ENCODE measurements around the gene FLNC. TPM values are rescaled to one million over a fixed set of nuclear protein-coding genes. Genes with fewer than 3 reads are reported as not detected.

The FLNC gene, protein sequence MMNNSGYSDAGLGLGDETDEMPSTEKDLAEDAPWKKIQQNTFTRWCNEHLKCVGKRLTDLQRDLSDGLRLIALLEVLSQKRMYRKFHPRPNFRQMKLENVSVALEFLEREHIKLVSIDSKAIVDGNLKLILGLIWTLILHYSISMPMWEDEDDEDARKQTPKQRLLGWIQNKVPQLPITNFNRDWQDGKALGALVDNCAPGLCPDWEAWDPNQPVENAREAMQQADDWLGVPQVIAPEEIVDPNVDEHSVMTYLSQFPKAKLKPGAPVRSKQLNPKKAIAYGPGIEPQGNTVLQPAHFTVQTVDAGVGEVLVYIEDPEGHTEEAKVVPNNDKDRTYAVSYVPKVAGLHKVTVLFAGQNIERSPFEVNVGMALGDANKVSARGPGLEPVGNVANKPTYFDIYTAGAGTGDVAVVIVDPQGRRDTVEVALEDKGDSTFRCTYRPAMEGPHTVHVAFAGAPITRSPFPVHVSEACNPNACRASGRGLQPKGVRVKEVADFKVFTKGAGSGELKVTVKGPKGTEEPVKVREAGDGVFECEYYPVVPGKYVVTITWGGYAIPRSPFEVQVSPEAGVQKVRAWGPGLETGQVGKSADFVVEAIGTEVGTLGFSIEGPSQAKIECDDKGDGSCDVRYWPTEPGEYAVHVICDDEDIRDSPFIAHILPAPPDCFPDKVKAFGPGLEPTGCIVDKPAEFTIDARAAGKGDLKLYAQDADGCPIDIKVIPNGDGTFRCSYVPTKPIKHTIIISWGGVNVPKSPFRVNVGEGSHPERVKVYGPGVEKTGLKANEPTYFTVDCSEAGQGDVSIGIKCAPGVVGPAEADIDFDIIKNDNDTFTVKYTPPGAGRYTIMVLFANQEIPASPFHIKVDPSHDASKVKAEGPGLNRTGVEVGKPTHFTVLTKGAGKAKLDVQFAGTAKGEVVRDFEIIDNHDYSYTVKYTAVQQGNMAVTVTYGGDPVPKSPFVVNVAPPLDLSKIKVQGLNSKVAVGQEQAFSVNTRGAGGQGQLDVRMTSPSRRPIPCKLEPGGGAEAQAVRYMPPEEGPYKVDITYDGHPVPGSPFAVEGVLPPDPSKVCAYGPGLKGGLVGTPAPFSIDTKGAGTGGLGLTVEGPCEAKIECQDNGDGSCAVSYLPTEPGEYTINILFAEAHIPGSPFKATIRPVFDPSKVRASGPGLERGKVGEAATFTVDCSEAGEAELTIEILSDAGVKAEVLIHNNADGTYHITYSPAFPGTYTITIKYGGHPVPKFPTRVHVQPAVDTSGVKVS (N-terminal part only)
- total RNA-seq = 130 and 133 TPM in 2 replicates

DNA sequence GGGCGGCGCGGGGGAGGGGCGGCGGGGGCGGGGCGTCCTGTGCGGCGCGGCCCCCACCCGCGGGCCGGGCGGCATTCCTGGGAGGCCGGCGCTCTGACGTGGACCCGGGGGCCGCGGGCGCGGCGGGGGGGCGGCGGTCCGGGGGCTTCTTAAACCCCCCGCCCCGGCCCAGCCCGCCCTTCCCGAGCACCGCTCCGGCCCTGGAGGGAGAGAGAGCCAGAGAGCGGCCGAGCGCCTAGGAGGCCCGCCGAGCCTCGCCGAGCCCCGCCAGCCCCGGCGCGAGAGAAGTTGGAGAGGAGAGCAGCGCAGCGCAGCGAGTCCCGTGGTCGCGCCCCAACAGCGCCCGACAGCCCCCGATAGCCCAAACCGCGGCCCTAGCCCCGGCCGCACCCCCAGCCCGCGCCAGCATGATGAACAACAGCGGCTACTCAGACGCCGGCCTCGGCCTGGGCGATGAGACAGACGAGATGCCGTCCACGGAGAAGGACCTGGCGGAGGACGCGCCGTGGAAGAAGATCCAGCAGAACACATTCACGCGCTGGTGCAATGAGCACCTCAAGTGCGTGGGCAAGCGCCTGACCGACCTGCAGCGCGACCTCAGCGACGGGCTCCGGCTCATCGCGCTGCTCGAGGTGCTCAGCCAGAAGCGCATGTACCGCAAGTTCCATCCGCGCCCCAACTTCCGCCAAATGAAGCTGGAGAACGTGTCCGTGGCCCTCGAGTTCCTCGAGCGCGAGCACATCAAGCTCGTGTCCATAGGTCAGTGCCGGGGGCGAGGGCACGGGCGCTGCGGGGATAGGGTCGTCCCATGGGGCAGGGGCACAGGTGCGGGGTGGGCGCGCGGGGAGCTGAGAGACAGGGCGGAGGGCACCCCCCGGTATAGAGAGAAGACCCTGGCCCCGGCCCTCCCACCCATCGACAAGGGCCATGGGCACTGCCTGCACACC, at the start of gene FLNC:
Gene FLNC (plus strand): TSS at position 176 of the 947 bp plus-strand sequence. CDS start 232 bp downstream, at position 408.
- peak; percentile 40 to 82 for DNase-seq (ENCODE audit: low read depth in 2 of 2)

DNA sequence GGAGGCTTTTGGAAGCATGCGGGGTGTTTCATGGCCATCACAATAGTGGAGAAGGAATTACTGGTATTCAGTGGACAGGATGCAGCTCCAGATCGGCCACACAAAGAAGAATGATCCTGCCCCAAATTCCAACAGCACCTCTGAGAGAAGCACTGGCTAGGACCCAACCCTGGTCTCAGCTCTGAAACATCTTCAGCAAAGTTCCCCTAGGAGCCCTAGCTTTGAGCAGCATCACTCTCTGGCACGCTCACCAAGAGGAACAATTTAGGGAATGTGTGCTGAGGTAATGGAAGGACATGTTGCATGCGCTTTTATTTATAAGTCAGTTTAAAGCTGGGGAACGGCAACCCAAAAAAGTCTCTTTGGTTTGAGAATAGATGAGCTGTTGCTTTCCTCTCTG, 49.1 kb upstream of the FLNC start:
- no peak for DNase-seq (ENCODE audit: low read depth in 2 of 2)

DNA sequence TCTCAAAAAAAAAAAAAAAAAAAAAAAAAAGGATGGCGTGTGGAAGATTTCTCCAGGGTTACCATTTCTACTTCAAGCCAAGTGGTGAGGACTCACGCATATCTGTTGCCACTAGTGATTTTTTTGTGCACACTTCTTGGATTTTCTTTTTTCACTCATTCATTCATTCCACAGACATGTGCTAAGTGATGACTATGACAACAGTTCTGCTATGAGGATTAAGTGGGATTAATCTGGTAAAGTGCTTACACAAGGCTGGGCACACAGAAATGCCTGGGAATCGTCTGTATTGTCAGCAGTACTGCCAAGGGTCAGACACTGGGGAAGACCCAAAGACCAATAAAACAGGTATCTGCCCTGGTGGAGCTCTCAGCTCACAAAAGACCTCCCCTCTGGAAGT, 48.4 kb upstream of the FLNC start:
- no peak for DNase-seq (ENCODE audit: low read depth in 2 of 2)

DNA sequence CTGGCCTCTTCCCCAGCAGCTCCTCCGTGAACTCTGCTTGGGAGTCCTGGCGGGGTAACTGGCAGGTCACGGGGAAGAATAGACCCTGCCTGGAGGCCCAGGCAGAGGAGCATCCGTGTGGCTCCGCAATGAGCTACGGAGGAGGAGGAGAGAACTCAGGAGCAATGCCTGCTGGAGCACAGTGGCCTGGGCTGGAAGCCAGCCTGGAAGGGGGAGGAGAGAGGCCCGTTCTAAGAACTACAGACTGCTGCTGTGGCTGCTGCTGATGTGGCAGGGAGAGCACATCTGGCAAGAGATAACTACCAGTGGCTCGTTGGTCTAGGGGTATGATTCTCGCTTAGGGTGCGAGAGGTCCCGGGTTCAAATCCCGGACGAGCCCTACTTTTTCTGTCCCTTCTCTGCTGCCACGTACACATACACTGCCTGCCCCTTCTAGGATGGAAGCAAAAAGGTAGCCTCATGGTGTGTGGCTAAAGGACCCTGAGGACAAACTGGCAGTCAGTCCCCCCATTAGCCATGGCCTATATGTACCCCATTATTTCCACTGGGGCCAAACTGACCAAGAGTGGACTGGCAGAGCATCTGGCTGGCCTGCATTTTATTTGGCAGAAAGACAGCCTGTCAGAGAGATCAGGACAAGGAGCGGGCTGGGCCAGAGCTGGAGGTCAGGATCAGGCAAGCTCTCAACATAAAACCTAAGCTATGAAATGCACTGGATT, 46.9 kb upstream of the FLNC start:
- peak in 1 of 2 donors; percentile 21 for DNase-seq (ENCODE audit: low read depth in 2 of 2)

DNA sequence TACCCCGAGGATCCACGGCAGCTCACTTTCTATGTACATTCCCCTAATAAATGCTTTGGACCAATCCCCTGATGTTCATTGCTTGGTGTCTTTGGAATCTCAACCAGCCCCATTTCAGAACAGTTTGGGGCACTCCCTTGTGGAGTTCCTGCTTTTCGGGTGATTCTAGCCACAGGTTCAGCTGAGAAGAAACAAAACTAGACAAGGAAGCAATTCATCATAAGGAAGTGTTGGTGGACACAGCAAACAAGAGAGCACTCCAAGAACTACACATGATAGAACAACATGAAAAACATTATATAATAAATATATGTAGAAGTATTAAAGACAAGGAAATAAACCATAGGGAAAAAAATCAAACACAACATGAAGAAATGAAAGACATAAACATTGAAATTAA, 44.5 kb upstream of the FLNC start:
- no peak for DNase-seq (ENCODE audit: low read depth in 2 of 2)

DNA sequence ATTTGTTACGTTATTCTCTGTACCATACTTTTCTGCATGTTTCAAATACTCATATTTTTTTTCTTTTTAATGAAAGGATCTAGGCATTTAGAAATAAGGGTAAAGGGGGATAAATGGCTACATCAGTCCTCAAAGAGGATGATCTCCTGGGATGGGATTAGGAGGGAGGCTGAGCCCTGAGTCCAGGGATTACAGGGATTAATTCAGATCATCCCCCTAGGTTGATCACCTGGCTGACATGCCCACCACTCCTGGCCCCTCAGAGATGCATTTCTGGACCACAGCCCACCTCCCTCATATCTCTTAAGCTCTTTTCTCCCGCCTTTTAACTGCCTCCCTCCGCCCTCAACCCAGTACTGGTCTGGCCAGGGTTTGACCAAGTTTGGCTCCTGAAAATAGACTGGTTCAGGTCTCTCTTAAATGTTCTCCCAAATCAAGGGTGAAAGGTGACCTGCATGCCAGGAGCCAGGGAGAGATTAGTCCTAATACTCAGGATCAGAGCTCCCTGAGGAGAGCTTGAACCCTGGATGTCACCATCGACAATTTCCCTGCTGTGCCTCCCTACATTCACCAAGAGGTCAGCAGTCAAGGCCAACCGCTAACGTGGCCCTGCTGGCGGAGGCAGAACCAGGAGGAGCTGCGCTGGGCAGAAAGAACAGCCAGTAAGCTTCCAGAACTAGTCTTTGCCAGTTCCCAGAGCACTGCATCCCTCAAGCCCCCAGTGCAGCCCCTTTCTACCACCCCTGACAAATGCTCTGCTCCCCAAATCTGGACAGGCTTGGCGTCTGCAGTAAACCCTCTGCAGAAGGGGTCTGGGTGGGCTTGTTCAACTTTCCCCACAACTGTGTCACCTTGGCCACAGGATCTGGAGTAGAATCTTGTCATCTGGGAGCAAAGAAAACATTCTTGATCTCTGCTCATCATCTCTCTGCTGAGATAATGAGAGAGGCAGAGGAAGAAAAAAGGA, 41.5 kb upstream of the FLNC start:
- no peak for DNase-seq (ENCODE audit: low read depth in 2 of 2)

DNA sequence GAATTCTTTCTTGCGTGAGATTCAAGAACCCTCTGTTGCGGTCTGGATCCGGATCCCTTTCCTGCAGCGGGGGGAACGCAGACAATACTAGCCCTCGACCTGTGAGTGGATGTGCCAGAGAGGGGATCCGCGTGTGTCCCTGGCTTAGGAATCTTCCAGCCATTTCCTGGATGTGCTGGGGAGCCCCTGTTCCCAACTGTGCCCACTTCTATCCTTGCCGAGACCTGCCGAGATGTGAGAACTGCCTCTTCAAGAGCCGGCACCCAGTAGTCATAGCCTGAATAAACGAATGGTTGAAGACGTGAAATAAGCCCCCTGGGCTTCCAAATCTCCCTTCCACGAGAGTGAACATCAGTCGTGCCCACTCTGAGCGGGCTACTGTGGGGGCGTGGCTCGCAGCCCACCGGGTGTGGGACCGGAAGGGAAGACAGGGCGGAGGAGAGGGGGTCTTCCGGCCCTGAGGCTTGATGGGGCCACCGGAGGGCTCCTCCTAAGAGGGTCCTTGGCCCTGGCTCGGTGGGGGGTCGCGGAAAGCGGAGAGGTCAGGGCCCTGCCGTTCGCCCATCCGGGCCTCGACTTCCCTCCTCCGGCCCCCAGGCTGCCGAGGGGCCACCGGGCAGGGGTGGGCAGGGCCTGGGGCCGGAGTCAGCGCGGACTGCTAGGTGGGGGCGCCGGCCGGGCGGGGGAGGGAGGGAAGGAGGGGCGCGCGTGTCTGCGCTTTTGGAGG, 39.7 kb upstream of the FLNC start:
- DNase-seq (ENCODE audit: low read depth in 2 of 2) = no peak

DNA sequence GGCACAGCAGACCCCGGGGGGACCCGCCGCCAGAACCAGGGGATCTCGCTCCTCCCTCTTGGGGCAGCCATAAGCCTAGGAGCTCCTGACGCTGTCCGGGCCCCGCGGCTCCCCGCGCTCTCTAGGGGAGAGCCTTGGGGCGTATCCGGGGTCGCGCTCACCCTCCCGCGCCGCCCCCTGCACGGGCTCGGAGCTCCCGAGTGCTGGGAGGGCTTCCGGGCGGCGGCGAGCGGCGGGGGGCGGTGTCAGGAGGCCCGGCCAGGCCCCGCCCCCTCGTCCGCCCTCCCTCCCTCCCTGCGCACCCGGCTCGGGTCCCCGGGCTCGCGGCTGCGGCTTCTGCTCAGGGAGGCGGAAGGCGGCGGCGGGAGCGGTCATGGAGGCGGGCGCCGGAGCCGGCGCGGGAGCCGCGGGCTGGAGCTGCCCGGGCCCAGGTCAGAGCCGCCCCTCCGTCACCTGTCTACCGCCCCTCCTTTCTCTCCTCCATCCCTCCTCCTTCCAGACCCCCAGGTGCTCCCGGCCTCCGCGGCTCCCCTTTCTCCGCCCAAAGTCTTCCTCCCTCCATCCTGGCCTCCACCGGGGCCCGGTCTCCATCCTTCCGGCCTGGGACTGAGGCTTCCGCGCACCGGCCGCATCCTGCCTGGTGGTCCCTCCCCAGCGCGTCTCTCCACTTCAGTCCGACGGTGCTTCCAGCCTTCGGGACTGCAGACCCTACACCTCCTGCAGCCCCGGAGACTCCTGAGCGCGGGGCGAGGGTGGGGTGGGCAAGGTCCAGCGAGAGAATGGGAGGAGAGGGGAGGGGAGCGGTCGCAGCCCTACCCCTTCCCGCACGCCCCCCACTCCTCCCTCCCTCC, 38.9 kb upstream of the FLNC start, which contains the start of gene CCDC136:
Gene CCDC136 (plus strand): TSS at position 848 of the 851 bp plus-strand sequence. CDS start 444 bp downstream, outside the sequence.
- peak in 1 of 2 donors; percentile 52 for DNase-seq (ENCODE audit: low read depth in 2 of 2)

DNA sequence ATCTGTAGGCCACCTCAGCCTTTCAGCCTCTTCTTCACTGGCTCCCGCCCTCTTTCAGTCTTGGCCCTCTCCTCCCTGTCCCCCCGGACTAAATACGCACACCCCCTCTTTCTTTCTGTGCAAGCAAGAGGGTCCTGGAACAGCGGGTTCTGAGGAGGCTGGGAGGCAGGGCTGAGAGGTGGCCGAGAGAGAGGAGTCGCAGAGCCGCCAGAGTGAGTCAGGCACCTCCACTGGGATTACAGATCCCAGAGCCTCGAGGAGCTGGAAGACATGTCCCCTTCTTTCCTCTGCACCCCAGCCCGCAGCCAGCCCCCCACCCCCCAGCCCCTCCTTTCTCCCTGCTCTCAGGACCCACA, 38.3 kb upstream of the FLNC start:
- no peak for DNase-seq (ENCODE audit: low read depth in 2 of 2)

DNA sequence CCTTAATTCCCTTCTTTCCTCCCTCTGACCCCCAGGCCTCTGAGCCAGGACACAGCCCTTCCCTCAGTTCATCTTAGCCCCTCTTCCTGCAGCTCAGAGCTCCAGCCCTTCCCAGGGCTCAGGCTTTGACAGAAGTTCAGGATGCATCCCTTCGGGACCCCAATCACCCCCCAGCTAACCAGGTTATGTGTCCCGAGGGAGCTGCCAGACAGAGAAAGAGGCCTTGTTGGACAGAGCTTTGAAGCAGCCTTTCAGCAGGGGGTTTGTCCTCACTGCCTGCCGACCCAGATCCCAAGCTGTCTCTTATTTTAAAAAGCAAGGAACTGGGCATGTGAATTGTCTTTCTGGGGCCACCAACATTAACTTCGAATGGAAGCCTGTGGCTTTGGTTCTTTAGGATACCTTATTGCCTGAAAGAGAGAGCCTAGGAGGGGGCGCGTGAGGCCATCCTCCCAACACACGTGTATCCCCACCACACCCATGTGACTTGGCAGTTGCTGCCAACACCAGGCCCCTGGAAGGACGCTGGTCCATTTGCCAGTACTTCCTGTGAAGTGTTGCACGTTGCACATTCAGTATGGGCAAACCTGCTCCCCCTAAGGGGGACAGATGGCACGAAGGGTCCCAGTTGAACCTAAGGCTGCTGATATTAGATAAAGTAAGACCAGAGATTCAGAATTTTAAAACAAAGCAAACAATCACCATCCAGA, 37.6 kb upstream of the FLNC start:
- DNase-seq (ENCODE audit: low read depth in 2 of 2) = no peak

DNA sequence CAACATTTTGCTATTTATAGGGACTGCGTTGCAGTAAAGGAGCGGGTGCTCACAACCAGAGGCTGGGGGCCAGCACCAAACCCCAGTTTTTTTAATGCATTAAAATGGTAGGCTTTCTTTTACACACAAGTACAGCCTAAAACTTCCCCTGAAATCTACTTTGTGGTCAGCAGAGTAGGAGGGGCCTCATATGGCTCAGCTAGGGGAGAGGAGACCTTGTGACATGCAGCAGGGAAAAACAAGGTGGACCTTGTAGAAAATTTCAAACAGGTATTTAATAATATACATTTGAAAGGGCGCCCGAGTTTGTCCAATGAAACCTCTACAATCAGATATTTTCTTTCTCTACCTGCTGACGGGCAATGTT, 37.0 kb upstream of the FLNC start:
- no peak for DNase-seq (ENCODE audit: low read depth in 2 of 2)

DNA sequence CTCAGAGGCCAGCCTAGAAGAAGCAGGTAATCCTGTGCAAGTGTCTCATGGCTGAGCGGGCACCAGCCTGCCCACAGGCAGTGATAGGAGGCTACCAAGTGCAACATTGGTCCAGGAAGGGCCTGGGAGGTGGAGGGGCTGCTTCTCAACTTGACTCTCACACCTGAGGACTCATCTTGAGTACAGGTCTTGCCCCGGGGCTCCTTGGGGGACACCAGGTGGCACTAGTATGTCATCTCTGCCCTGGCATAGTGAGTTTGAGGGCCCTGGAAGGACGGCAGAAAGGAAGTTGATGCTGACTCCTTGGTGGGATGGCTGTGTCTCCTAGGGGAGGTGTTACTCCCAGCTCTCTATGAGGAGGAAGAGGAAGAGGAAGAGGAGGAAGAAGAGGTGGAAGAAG, 36.2 kb upstream of the FLNC start:
- DNase-seq (ENCODE audit: low read depth in 2 of 2) = no peak

DNA sequence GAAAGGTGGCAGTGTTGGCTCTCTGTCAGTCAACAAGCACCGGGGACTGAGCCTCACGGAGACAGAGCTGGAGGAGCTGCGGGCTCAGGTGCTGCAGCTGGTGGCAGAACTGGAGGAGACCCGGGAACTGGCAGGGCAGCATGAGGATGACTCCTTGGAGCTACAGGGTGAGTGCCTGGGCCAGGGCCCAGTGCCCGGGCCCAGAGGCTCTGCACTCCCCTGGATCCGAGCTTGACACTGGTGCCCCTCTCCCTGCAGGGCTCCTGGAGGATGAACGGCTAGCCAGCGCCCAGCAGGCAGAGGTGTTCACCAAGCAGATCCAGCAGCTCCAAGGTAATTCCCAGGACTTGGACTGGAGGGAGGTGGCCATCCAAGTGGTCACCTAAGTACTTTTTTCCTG, 35.8 kb upstream of the FLNC start:
- DNase-seq (ENCODE audit: low read depth in 2 of 2) = no peak

DNA sequence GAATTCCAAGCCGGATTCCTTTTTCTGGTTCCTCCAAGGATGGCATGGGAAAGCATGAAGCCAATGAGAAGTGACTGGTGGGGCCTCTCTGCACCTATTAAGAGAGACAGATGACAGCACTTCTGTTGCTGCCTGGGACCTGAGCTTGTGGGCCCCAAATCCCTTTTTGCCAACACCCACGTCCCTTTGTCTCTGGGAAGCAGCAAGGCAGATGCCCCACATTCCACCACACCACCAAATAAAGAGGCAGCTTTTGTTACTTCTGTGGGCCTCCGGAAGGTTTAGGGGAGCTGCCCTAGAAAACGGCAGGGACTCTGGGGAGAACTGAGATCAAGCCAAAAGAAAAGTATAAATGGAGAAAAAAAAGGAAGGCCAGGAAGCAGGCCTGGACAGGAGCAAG, 35.1 kb upstream of the FLNC start:
- no peak for DNase-seq (ENCODE audit: low read depth in 2 of 2)

DNA sequence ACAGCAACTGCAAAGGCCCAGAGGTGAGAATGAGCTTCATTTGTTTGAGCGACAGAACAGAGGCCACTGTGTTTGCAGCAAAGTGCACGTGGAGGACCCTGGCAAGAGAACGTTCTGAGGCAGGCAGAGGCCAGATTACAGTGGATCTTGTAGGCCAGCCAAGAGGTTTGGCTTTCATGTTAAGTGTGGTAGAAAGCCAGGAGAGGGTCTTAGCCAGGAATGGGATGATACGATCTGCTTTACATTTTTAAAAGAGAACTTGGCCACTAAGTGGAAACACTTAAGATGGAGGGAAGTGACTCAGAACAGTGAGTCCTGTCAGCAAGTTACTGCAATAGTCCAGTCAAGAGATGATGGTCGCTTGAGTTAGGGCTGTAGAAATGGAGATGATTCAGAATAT, 33.9 kb upstream of the FLNC start:
- DNase-seq (ENCODE audit: low read depth in 2 of 2) = no peak

DNA sequence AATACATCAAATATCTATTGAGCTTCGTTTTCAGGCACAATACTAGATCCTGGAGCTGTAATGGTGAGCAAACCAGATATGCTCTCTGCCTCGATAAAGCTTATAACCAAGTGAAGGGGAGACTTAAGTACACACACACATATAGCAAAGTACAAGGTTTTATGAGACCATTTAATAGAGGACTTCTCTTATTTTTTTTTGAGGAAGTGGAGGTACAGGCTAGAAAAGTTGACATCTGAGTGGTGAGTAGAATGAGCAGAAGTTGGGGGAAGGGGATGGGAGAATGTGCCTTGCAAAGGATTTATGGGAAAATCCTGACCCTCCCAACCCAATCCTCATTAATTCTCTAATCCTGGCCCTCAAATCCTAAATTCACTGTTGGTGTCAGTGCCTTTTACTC, 30.8 kb upstream of the FLNC start:
- no peak for DNase-seq (ENCODE audit: low read depth in 2 of 2)

DNA sequence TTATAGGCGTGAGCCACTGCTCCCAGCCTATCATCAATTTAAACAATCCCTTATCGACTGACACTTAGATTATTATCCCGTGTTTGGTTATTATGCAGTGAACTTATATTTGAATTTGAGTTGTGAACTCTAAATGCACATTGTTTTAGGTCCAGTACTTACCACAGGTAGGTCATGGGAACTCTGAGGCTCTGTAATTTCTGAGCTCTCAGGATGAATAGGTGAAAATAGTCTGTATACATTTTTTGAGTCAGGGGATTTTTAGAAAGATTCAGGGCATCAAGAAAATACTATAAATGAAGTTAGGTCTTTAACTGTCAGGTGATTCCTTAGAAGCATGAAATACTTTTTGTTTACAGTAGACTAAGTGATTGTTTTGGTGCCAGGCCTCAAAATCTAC, 29.6 kb upstream of the FLNC start:
- DNase-seq (ENCODE audit: low read depth in 2 of 2) = no peak
